ENCODE results near the gene GPR17.

Gene GPR17

GRCh38 chr2:127620866-127621265, 25.1 kb upstream of the GPR17 start:
- Histone ChIP-seq H3F3A (ENCODE audit: insufficient read depth) (no peaks in the 10 kb centered on the region), H3K36me3 (ENCODE audit: low read length) (no peaks in the 10 kb centered on the region), H3K27me3 (ENCODE audit: low read length) (no peaks in the 10 kb centered on the region), H3K9me2 (replicated peaks; ENCODE audit: insufficient read depth, low read length) (no peaks in the 10 kb centered on the region), H3K27ac (ENCODE audit: low read depth, low read length) (no peak overlapping the region), H3K4me2 (ENCODE audit: low read depth, low read length, poor library complexity, severe bottlenecking) (no peak overlapping the region), H3K4me3 (ENCODE audit: insufficient read depth, low read length, poor library complexity, severe bottlenecking) (no peak overlapping the region), H2AFZ (ENCODE audit: low read depth, low read length, severe bottlenecking) (no peak overlapping the region), H3K9ac (ENCODE audit: low read length) (no peak overlapping the region), H3K79me2 (ENCODE audit: insufficient read depth, low read length) (no peaks in the 10 kb centered on the region), H3K9me3 (ENCODE audit: insufficient read depth, low read length) (no peaks in the 10 kb centered on the region), H4K20me1 (ENCODE audit: low read depth, low read length) (no peaks in the 10 kb centered on the region)
- TF ChIP-seq EZH2phosphoT487 (conservative IDR thresholded peaks at IDR 0.05; ENCODE audit: low read length) (no peak), CTCF (IDR thresholded peaks at IDR 0.05; ENCODE audit: insufficient read depth, low read length, poor library complexity, severe bottlenecking) (no peak)

- no peaks in the 10 kb centered on the region for H3K79me2 ChIP-seq (ENCODE audit: insufficient read depth, low read length)
- no peak overlapping the region for H3K4me2 ChIP-seq (ENCODE audit: low read depth, low read length, poor library complexity, severe bottlenecking)
- TF ChIP-seq EZH2phosphoT487 (conservative IDR thresholded peaks at IDR 0.05; ENCODE audit: low read length) (no peak), CTCF (IDR thresholded peaks at IDR 0.05; ENCODE audit: insufficient read depth, low read length, poor library complexity, severe bottlenecking) (no peak)
- no peaks in the 10 kb centered on the region for H3K9me3 ChIP-seq (ENCODE audit: insufficient read depth, low read length)
- no peaks in the 10 kb centered on the region for H3K27me3 ChIP-seq (ENCODE audit: low read length)
- no peaks in the 10 kb centered on the region for H3K36me3 ChIP-seq (ENCODE audit: low read length)
- H3K9me2 ChIP-seq (replicated peaks; ENCODE audit: insufficient read depth, low read length) = no peaks in the 10 kb centered on the region
- H3K9ac ChIP-seq (ENCODE audit: low read length) = no peak overlapping the region
- no peaks in the 10 kb centered on the region for H4K20me1 ChIP-seq (ENCODE audit: low read depth, low read length)
- no peaks in the 10 kb centered on the region for H3F3A ChIP-seq (ENCODE audit: insufficient read depth)
- H3K27ac ChIP-seq (ENCODE audit: low read depth, low read length) = no peak overlapping the region
- no peak overlapping the region for H2AFZ ChIP-seq (ENCODE audit: low read depth, low read length, severe bottlenecking)
- no peak overlapping the region for H3K4me3 ChIP-seq (ENCODE audit: insufficient read depth, low read length, poor library complexity, severe bottlenecking)
Observed at GRCh38 chr2:127621981-127622431, 23.9 kb upstream of the GPR17 start.

GRCh38 chr2:127622561-127623387, 23.2 kb upstream of the GPR17 start:
- no peaks in the 10 kb centered on the region for H3K9me3 ChIP-seq (ENCODE audit: insufficient read depth, low read length)
- no peak for TF ChIP-seq CTCF (IDR thresholded peaks at IDR 0.05; ENCODE audit: insufficient read depth, low read length, poor library complexity, severe bottlenecking)
- TF ChIP-seq EZH2phosphoT487 (conservative IDR thresholded peaks at IDR 0.05; ENCODE audit: low read length) = no peak
- no peak overlapping the region for H3K9ac ChIP-seq (ENCODE audit: low read length)
- H3K36me3 ChIP-seq (ENCODE audit: low read length) = no peaks in the 10 kb centered on the region
- H4K20me1 ChIP-seq (ENCODE audit: low read depth, low read length) = no peaks in the 10 kb centered on the region
- no peak overlapping the region for H3K4me3 ChIP-seq (ENCODE audit: insufficient read depth, low read length, poor library complexity, severe bottlenecking)
- no peaks in the 10 kb centered on the region for H3K9me2 ChIP-seq (replicated peaks; ENCODE audit: insufficient read depth, low read length)
- no peaks in the 10 kb centered on the region for H3K27me3 ChIP-seq (ENCODE audit: low read length)
- no peaks in the 10 kb centered on the region for H3K79me2 ChIP-seq (ENCODE audit: insufficient read depth, low read length)
- no peak overlapping the region for H3K4me2 ChIP-seq (ENCODE audit: low read depth, low read length, poor library complexity, severe bottlenecking)
- H2AFZ ChIP-seq (ENCODE audit: low read depth, low read length, severe bottlenecking) = no peak overlapping the region
- H3F3A ChIP-seq (ENCODE audit: insufficient read depth) = no peaks in the 10 kb centered on the region
- no peak overlapping the region for H3K27ac ChIP-seq (ENCODE audit: low read depth, low read length)

Data from SU-DHL-6 (cell line).